ENCODE data around the gene IQCF2. TPM values are rescaled to one million over a fixed set of nuclear protein-coding genes. Genes with fewer than 3 reads are reported as not detected.

IQCF2 gene
- total RNA-seq, 1 donor from 2014 or later = not detected

DNA sequence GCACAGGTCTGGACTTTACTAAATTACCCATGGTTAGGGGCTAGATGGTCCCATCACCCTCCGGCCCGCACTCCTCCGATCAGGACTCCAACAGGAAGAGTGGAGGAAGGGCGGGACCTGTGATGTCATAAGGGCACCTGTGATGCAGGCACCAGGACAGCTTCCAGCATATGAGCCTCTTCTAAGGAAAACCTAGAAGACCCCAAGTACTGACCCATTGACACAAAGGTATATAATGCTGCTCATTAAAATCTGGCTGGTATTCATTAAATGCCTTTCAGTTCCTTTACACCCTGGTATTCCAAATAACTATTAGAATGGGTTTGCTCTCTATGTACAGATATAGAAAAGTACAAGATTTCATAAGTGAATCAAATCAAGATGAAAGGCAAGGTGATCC, 14.1 kb downstream of the IQCF2 start, which contains the start of gene IQCF5:
Gene IQCF5 (minus strand): TSS at position 101 of the 400 bp plus-strand sequence. CDS start 70 bp downstream, at position 31.
- intact Hi-C loops (cut with micrococcal nuclease) = no loop called here
- H3K36me3 ChIP-seq = no peaks in the 10 kb centered on the region
- H3K4me1 ChIP-seq = no peaks in the 10 kb centered on the region
- TF ChIP-seq, protein P1, sequence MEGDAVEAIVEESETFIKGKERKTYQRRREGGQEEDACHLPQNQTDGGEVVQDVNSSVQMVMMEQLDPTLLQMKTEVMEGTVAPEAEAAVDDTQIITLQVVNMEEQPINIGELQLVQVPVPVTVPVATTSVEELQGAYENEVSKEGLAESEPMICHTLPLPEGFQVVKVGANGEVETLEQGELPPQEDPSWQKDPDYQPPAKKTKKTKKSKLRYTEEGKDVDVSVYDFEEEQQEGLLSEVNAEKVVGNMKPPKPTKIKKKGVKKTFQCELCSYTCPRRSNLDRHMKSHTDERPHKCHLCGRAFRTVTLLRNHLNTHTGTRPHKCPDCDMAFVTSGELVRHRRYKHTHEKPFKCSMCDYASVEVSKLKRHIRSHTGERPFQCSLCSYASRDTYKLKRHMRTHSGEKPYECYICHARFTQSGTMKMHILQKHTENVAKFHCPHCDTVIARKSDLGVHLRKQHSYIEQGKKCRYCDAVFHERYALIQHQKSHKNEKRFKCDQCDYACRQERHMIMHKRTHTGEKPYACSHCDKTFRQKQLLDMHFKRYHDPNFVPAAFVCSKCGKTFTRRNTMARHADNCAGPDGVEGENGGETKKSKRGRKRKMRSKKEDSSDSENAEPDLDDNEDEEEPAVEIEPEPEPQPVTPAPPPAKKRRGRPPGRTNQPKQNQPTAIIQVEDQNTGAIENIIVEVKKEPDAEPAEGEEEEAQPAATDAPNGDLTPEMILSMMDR (IDR thresholded peaks at IDR 0.05; ENCODE audit: borderline replicate concordance) = no peak
- H3K27me3 ChIP-seq (ENCODE audit: low read depth) = peaks cover 84% of the 10 kb centered on the region
- H3K9me3 ChIP-seq (replicated peaks) = no peaks in the 10 kb centered on the region
- H3K27ac ChIP-seq (replicated peaks) = no peak within 1 kb of the TSS
- DNase-seq = no peak
- no peak within 1 kb of the TSS for H3K4me3 ChIP-seq

DNA sequence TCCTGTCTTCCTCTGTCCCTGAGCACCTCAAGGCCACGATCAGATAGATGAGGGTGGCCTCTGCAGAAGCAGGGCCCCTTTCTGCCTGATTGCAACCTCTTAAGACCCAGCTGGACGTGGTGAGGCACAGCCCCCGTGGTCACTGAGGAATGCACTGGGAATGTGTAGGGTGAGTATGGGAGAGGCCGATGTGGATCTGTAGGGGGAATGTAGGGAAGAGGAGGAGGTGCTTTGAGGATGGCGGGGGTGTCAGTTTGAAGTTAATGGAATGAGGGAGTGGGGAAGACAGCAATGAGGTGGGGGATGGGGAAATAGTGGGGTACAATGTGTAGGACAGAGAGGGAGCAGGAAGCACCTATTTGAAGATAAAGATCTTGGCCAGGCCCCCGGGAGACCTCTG, 14.8 kb downstream of the IQCF2 start:
- intact Hi-C loops (cut with micrococcal nuclease) = no loop called here
- H3K4me1 ChIP-seq = no peaks in the 10 kb centered on the region
- TF ChIP-seq, protein P1 (IDR thresholded peaks at IDR 0.05; ENCODE audit: borderline replicate concordance) = no peak
- no peaks in the 10 kb centered on the region for H3K36me3 ChIP-seq
- H3K4me3 ChIP-seq = no peak overlapping the region
- H3K27me3 ChIP-seq (ENCODE audit: low read depth) = peaks cover 78% of the 10 kb centered on the region
- no peak for DNase-seq
- no peaks in the 10 kb centered on the region for H3K9me3 ChIP-seq (replicated peaks)
- no peak overlapping the region for H3K27ac ChIP-seq (replicated peaks)

DNA sequence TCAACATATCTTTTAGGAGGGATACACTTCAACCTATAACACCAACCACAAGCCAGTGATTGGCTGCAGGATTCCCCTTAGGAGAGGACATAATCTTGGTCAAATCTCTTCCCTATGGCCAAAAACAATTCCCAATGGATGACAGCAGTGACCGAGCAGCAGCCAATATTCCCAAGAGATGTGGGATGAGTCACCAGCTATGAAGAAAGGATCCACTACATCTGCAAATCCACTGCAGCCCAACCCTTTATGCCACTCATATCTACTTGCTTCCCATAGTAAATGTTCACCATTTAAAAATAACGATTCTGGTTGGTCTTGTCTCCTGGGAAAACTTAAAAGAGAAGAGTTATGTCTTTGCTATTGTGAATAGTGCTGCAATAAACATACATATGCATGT, 18.5 kb downstream of the IQCF2 start:
- no peak for DNase-seq
- Histone ChIP-seq H3K27me3 (ENCODE audit: low read depth) (peaks cover 61% of the 10 kb centered on the region), H3K9me3 (replicated peaks) (no peaks in the 10 kb centered on the region), H3K36me3 (no peaks in the 10 kb centered on the region), H3K27ac (replicated peaks) (no peak overlapping the region), H3K4me1 (no peaks in the 10 kb centered on the region), H3K4me3 (no peak overlapping the region)
- intact Hi-C loops (cut with micrococcal nuclease) = no loop called here
- TF ChIP-seq, protein P1 (IDR thresholded peaks at IDR 0.05; ENCODE audit: borderline replicate concordance) = no peak

DNA sequence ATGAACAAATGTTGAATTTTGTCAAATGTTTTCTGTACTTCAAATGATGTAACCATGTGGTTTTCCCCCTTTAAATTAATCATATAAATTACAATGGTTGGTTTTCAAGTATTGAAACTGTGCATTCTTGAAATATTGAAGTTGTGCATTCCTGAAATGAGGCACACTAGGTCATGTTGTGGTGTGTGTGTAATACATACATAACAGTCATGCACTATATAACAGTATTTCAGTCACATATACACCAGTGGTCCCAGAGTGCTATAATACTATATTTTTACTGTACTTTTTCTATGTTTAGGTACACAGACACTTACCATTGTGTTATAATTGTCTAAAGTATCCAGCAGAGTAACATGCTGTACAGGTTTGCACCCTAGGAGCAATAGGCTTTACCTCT, 25.0 kb downstream of the IQCF2 start:
- no peak for DNase-seq
- TF ChIP-seq, protein P1 (IDR thresholded peaks at IDR 0.05; ENCODE audit: borderline replicate concordance) = no peak
- no peaks in the 10 kb centered on the region for H3K9me3 ChIP-seq (replicated peaks)
- H3K36me3 ChIP-seq = no peaks in the 10 kb centered on the region
- no peaks in the 10 kb centered on the region for H3K4me1 ChIP-seq
- H3K27ac ChIP-seq (replicated peaks) = no peak overlapping the region
- H3K4me3 ChIP-seq = no peak overlapping the region
- intact Hi-C loops (cut with micrococcal nuclease) = no loop called here
- H3K27me3 ChIP-seq (ENCODE audit: low read depth) = peaks cover 21% of the 10 kb centered on the region

DNA sequence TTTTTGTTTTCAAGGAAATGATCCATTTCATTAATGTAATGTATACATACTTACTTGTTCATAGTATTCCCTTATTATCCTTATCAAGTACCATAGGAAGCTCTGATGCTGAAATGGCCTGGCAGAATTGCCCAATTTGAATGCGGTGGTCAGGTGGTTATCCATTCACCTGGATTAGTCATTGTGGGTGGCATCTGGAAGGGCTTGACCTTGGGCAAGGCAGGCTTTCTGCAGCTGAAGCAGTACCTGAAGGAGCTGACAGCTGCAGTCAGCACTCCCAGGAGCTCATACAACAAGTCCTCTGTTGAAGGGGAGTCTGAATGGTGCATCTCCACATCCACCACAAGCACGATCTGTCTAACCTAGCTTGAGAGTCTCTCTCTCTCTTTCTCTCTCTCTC, 26.2 kb downstream of the IQCF2 start:
- TF ChIP-seq, protein P1 (IDR thresholded peaks at IDR 0.05; ENCODE audit: borderline replicate concordance) = no peak
- no peak for DNase-seq
- no peak overlapping the region for H3K27ac ChIP-seq (replicated peaks)
- intact Hi-C loops (cut with micrococcal nuclease) = no loop called here
- no peak overlapping the region for H3K4me3 ChIP-seq
- no peaks in the 10 kb centered on the region for H3K36me3 ChIP-seq
- H3K27me3 ChIP-seq (ENCODE audit: low read depth) = peaks cover 29% of the 10 kb centered on the region
- no peaks in the 10 kb centered on the region for H3K9me3 ChIP-seq (replicated peaks)
- H3K4me1 ChIP-seq = no peaks in the 10 kb centered on the region

All from left ventricle myocardium inferior (tissue), 1 donor.